ENCODE results near the gene CNTD1.
"Not testable (repeated sequence)": the region's sequence is repeated elsewhere in the genome, so short reads cannot be mapped to it uniquely, and the experiment has no call there.

Gene CNTD1, protein sequence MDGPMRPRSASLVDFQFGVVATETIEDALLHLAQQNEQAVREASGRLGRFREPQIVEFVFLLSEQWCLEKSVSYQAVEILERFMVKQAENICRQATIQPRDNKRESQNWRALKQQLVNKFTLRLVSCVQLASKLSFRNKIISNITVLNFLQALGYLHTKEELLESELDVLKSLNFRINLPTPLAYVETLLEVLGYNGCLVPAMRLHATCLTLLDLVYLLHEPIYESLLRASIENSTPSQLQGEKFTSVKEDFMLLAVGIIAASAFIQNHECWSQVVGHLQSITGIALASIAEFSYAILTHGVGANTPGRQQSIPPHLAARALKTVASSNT

DNA sequence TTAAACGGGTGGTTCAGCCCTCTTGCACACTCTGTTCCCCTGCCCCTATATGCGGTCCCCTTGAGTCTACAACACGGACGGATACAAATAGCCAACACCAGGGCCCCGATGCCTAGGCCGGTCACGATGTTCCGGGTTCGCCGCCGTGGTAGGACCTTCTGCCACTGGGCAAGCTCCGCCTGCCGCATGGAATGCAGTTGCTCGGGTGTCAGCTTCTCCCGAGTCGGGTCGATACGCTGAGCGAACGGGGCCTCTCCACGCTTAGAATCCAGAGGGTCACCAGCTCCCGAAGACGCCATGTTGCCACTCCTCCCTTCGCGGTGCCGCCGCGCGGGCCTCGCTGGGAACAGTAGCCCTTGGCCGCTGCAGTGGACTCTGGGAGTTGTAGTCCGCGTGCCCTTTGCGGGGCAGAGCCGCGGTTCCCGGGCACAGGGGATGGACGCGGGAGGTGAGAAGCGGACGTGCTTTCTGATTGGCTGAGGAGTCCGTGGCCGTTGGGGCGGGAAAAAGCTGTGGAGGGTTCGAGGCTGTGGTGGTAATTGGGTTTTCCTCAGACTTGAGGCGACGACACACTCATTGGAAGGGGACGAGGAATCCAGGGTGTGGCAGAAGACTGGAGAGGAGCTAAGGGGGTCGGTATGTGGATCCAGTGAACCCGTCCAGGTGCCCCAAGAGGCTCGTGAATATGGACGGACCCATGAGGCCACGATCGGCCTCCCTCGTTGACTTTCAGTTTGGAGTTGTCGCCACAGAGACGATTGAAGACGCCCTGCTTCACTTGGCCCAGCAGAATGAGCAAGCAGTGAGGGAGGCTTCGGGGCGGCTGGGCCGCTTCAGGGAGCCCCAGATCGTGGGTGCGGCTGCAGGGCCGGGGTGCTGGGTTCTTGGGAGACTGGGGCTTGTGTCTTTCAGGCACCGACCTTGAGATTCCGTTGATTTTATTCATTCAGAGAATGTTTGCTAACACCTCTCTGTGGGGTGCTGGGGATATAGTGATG is at the start of gene CNTD1, which contains the start of gene COA3:
TSS of gene CNTD1 (plus strand) at position 479 of the 998 bp plus-strand sequence. CDS start at position 686, 207 bp downstream.
TSS of gene COA3 (minus strand) at position 322 of the 998 bp plus-strand sequence. CDS start at position 299, 23 bp downstream.
- peak; percentile 72 for DNase-seq

DNA sequence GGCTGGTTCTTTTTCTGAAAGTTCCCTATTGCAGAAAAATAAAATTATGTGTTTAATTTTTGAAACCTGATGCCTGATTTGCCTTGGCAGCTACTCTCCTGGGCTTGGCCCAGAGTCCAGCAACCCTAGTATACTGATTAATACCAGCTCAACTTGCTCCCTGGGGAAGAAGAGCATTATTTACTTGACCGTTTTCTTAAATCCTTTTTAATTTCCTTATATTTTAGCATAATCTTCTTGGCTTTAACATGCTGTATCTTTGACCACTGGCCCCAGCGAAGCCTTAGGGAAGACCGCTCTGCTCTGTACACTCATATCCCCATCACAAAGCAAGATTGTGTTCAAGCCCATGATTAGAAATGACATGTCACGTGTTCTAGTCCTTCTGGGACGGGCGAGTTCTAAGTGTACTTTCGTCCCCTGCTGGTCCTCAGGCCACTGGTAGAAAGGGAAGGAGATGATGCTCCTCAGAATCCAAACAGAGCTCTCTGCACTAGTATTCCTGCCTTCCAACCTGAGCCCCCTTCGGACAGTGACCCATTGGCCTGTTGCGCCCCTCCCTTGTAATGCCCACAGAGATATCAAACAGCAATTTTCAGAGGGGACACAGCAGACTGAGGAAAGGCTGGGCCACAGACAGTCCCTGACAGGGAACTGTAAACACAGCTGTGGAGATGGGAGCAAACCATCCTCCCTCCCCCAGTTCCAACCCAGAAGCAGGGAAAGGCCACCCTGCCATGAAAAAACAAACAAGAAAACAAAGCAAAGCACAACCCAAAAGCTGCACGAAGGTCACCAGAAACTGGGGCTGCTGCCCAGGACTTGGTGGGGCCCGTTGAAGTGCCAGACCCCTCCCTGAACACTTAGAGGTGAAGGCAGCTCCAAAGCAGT is 49.5 kb upstream of the CNTD1 start:
- no peak for DNase-seq

DNA sequence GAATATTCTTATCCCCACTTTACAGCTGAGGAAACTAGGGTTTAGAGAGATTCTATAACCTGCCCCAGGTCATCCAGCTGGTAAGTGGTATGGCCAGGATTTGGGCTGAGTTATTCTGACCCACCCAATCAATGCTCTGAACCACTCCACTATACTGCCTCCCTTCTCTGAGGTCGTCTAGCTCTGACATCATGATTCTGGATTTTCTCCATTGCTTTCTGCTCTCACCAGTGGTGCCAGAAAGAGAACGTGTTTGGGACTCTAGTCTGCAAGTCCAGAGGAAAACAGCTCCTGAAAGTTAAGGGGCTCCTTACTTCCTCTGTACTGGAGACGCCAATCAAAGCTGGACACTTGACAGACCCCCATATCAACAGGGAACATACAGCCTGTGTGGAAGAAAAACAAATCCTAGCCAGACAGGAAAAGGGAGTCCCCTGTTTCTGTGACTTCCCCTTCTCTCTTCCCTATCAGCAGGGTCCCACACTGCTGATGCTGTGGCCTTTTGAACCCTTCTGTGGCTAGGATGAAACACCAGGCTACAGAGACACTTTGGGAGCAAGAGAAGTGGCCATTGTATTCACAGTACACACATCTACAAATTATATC is 47.8 kb upstream of the CNTD1 start:
- no peak for DNase-seq

DNA sequence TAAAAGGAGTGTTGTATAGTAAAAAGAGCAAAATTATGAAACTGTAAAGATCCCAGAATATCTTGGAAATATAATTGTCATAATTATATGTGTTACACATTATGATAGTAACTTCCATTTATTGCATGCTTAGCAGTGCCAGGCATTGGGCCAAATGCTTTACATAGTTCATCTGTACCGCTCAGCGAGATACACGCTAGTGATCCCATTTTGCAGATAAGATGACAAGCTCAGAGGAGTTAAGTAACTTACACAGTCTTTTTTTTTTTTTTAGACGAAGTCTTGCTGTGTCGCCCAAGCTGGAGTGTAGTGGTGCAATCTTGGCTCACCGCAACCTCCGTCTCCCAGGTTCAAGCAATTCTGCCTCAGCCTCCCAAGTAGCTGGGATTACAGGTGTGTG is 47.0 kb upstream of the CNTD1 start:
- no peak for DNase-seq

DNA sequence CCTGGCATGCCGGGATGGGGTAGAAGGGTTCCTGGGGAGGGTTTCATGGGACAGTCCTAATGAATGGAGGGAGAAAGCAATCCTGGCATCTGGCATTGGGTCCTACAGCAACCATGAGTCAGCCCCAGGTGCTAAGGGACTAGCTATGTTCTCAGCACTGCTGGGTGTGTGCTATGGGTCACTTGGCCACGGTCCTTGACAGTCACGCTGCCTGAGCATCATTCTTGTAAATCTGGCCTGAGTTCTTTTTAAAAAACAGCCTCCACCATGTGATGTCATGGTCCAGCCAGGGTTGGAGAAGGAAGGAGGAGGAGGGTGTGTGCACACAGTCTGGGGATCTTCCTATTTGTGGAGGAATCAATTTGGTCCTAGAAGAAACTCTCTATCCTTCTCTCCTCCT is 43.9 kb upstream of the CNTD1 start:
- DNase-seq, result no peak

DNA sequence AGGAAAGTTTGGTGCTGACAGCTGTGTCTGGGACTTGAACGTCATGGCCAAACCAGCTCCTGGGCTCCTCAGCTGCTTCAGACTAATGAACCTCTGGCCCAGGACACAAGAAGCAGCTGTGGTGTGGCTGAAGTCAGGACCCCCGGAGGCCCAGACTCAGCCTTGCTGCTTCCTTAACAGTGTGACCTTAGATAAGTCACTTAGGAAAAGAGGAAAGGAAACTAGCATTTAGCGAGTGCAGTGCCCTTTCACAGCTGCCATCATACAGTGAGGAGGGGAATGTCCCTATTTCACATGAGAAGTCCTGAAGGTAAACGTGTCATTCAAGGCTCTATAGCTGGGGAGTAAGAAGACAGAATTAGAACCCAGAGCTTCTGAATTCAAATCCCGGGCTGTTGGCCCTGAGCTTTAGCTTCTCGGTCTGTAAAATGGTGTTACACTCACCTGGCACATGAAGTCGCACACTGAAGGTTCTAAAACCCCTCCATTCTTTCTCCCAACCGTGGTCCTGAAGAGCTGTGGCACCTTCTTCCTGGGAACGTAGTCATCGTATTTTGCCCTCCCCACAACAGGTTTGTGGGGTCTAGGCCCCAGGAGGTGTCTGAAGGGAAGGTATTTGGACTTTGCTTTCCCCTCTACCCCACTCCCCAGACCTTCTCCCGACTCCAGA is 38.5 kb upstream of the CNTD1 start:
- no peak for DNase-seq

DNA sequence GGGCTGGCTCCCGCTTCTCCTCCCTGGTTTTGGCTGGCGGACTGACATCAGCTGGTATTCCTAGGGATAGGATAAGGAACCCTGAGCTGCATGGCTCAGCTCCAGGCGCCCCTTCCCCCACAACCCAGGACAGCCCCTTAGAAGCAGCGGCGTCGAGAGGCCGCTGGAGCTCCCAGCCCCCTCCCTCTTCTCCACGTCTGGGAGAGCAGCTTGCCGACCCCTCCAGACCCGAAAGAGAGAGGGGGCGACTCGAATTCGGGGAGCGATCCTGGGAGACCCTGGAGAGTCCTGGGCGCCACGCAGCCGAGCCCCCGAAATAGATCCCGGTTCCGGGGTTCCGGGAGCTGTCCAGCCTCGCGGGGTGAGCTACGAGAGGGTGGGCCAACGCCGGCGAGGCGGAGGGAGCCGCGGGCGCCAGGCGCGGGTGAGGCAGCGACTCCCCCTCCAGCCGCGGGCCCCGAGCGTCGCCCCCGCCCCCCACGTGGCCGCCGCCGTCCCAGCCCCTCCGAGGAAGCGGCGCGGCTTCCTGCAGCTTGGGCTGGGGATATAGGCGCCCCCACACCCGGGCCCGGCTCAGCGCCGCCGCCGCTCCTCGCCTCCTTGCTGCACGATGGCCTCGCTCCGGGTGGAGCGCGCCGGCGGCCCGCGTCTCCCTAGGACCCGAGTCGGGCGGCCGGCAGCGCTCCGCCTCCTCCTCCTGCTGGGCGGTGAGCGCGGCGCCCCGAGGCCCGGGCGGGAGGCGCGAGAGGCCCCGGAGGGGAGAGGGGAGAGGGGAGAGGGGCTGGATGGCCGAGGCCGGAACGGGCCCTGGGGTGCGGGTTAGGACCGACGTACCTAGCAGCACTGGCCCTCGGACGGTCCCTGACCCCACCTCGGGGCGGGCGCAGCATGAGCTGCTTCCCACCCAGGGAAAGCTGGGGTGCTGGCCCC is 37.7 kb upstream of the CNTD1 start, which contains the start of gene RAMP2:
TSS of gene RAMP2 (plus strand) at position 576 of the 930 bp plus-strand sequence. CDS start at position 611, 35 bp downstream.
- no peak for DNase-seq

DNA sequence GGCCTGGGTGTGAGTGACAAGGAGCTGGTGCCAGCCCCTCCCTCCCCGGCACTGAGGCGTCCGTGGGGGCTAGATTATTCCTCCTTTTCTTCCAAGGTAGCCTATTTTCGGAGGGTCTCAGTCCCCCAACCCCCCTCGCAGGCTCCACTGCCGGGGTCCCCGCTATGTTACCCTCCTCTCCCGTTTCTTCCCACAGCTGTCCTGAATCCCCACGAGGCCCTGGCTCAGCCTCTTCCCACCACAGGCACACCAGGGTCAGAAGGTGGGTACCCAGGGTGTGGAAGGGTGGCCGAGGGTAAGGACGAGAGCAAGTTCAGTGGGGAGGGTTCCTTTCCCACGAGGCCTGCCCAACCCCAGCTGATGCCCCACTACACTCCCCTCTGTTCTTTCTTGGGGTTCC is 37.0 kb upstream of the CNTD1 start:
- no peak for DNase-seq

DNA sequence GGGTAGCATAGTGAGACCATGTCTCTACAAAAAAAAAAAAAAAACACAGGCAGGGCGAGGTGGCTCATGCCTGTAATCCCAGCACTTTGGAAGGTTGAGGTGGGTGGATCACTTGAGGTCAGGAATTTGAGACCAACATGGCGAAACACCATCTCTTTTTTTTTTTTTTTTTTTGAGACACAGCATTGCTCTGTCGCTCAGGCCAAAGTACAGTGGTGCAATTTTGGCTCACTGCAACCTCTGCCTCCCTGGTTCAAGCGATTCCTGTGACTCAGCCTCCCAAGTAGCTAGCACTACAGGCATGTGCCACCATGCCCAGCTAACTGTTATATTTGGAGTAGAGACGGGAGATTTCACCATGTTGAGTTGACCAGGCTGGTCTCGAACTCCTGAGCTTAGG is 32.5 kb upstream of the CNTD1 start:
- DNase-seq, result no peak

DNA sequence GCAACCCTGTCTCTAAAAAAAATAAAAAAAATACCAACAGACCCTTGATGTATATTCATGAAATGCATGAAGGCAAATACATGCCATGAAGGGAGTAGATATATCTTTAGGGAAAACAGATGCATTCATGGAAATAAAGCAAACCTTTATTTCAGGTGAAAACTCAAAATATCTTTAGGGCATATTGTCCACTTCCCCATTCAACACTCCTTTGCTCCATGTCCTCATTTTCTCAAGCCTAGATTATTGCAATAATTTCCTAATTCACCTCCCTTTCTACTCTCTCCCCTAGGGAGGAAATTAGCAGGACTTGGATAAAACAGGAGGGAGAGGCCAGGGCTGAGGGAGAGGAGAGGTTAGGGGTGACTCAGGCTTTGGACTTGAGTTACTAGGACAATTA is 31.1 kb upstream of the CNTD1 start:
- no peak for DNase-seq

DNA sequence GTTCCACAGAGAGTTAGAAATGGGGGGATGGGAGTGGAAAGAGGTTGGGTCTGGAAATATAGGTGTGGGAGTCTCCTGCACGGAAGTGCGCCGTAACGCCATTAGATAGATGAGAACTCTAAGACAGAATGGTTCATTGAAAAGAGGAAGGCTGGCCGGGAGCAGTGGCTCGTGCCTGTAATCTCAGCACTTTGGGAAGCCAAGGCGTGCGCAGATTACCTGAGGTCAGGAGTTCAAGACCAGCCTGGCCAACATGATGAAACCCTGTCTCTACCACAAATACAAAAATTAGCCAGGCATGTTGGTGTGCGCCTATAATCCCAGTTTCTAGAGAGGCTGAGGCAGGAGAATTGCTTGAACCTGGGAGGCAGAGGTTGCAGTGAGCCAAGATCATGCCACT is 30.7 kb upstream of the CNTD1 start:
- DNase-seq, result not testable (repeated sequence)

DNA sequence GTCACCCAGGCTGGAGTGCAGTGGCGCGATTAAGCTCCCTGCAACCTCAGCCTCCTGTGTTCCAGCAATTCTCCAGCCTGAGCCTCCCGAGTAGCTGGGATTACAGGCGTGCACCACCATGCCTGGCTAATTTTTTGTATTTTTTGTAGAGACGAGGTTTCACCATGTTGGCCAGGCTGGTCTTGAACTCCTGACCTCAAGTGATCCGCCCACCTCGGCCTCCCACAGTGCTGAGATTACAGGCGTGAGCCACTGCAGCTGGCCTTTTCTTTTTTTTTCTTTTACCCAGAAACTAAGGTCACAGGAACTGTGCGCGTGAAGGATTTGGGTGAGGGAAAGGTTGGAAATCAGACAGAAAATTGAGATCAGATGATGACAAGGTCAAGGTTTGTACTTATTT is 28.7 kb upstream of the CNTD1 start:
- not testable (repeated sequence) for DNase-seq

DNA sequence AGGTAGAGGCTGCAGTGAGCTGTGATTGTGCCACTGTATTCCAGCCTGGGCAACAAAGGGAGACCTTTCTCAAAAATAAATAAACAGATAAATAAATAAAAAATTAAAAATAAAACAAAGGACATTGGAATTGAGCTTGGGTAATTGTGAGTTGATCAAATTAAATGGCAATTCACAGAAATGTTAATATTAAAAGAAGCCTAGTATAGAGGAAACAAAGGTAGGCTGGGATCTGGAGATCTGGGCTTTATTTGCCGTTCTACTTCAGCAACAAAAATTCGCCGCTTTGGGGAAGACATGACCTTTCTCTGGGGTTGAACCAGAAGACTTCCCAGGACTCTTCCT is 25.7 kb upstream of the CNTD1 start:
- DNase-seq, result no peak

DNA sequence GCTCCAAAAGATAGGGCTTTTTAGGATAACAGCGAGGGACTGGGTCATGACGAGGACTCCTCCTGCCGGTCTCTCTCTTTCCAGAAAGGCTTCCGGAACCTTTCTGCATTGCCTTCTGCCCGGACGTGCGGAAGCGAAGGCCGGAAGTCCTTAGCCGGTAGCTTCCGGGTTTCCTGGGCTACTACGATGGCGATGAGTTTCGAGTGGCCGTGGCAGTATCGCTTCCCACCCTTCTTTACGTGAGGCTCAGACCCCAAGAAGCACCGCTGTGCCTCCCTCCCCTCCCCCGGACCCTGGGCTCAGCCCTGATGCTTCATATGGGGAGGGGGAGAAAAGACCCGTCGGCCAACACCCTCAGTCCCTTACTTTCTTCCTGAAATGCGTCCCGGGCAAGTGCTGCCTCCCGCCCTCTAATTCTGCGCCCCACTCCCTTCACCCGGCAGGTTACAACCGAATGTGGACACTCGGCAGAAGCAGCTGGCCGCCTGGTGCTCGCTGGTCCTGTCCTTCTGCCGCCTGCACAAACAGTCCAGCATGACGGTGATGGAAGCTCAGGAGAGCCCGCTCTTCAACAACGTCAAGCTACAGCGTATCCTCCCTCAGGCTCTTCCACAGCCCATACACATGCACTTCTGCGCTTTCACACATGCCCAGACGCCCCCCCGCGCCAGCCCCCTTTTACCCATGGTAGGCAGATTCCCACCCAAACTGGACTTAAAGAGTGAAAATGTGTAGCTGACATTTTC is 25.2 kb upstream of the CNTD1 start, which contains the start of gene VPS25:
TSS of gene VPS25 (plus strand) at position 160 of the 746 bp plus-strand sequence. CDS start at position 187, 27 bp downstream.
- peak; percentile 69 for DNase-seq

DNA sequence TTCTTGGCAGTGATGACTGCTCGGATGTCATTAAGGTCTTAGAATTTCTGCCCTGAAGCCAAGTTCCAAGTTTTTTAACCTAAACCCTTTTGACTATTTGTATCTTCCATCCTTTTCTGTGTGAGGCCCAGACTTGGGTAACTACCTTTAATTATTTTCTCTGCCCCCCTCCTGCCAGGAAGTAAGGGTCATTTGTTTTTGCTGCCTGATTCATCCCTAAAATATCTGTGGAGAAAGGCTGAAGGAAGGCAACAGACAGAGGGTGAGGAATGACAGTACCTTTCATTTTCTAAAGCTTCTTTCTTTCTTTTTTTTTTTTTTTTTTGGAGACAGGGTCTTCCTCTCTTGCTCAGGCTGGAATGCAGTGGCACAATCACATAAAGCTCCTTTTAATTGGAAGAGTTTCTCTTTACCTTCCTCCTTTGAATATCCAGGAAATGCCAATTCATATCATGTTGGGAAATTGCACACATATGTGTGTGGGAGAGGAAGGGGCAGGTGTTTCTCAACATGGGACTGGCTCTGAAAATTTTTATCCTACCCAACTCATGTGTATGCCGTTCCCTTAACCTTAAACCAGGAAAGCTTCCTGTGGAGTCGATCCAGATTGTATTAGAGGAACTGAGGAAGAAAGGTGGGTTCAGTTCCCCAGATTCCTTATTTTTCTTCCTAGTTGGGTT is 24.5 kb upstream of the CNTD1 start:
- no peak for DNase-seq

DNA sequence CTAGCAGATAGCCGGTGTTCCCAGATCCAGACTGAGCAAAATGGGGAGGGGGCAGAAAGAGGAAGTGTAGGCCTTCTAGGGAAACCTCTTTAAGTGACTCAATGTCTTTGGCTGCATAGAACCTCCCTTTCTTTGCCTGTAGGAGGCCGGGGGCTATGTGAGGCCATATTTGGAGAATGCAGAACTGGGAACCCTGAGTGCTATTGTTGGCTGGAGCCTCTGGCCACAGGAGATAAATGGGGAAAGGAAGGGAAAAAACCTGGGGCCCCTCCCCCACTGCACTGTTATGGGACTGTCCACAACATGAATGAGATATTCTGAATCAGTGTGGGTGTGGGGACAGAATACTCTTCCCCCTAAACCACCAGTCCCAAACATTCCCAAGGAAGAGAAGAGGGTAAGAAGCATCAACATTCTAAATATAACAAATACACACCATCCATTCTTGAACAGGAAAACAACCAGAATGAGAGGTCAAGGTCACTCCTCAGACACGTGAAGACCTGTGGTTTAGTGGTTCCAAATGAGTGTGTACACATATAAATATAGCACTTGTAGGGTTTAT is 23.0 kb upstream of the CNTD1 start:
- no peak for DNase-seq

DNA sequence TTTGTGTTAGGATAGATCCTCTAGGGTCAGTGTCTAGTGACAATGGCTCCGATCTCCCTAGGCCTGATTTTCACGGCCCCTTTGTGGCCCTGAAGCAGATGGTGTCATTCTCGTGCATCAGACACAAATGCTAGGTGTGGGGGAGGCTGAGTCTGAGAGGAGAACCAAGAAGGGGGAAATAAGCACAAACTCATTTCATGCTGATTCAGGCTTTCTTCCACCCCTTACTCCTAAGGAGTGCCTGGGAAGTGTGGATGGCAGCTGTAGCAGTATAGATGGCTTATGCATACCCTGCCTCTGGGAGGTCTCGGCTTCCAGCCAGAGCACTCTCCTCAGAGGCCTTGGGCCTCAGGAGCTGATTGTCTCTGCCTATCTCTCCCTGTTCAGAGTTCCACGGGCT is 20.1 kb upstream of the CNTD1 start:
- DNase-seq, result no peak

DNA sequence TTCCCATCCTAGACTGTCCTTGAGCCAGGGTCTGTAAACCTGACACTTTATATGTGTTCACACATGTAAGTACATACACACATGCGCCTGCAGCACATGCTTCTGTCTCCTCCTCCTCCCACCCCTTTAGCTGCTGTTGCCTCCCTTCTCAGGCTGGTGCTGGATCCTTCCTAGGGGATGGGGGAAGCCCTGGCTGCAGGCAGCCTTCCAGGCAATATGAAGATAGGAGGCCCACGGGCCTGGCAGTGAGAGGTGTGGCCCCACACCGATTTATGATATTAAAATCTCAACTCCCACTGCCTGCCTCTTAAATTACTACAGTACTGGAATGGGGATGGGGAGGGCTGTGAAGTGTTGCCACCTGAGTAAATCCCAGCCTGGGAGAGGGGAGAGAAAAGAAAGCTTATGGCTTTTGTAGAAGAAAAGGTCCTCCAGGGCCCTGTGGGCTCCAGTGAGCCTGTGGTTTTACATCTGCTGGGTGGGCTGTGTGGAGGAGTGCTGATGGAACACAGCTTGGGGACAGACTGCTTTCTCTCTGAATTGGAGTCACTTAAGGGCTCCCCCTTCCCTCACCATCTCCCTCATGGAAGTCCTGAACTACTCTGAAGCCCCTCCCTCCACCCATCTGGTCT is 19.2 kb upstream of the CNTD1 start:
- DNase-seq, result no peak

Data from activated CD4-positive, alpha-beta T cell treated with anti-CD3 and anti-CD28 coated beads, Interleukin-2, amount 50 U/mL, for 1 hour (primary cell).